GM18868 (cell line): ENCODE data around the gene ADORA2B.
"Not testable (repeated sequence)": the region's sequence is repeated elsewhere in the genome, so short reads cannot be mapped to it uniquely, and the experiment has no call there.

Experiments used
- ATAC-seq: cut with Tn5 transposase; IDR thresholded peaks from one replicate; pipeline ENCODE4 v1.9.1; 2021; ENCODE audit warnings: mild to moderate bottlenecking, moderate library complexity; ENCODE audit not compliant: unreplicated experiment

ADORA2B gene

GRCh38 chr17:15921640-15922039 lies 23.3 kb upstream of the ADORA2B start:
- ATAC-seq: no peak

- ATAC-seq: no peak
These were observed 22.3 kb upstream of the ADORA2B start for GRCh38 chr17:15922586-15922985.

- no peak for ATAC-seq
These were observed 18.7 kb upstream of the ADORA2B start for GRCh38 chr17:15926039-15926740.

- no peak for ATAC-seq
These were observed 16.6 kb upstream of the ADORA2B start for GRCh38 chr17:15928286-15928785.

GRCh38 chr17:15929941-15930340 lies 15.0 kb upstream of the ADORA2B start:
- ATAC-seq: no peak

GRCh38 chr17:15930426-15930825 lies 14.5 kb upstream of the ADORA2B start:
- ATAC-seq: no peak

GRCh38 chr17:15931394-15931793 lies 13.5 kb upstream of the ADORA2B start:
- no peak for ATAC-seq

- no peak for ATAC-seq
These were observed 10.1 kb upstream of the ADORA2B start for GRCh38 chr17:15934866-15935265.

- ATAC-seq: no peak
These were observed 9.0 kb upstream of the ADORA2B start for GRCh38 chr17:15935891-15936290.

- not testable (repeated sequence) for ATAC-seq
These were observed 8.4 kb upstream of the ADORA2B start for GRCh38 chr17:15936481-15936880.

GRCh38 chr17:15941781-15942180 lies 3.1 kb upstream of the ADORA2B start:
- no peak for ATAC-seq

- ATAC-seq: no peak
These were observed 2.6 kb upstream of the ADORA2B start for GRCh38 chr17:15942207-15942833.

GRCh38 chr17:15943971-15944758 lies 765 bp upstream of the ADORA2B start:
- ATAC-seq: no peak

- no peak for ATAC-seq
These were observed 729 bp downstream of the ADORA2B start for GRCh38 chr17:15945527-15946191.

GRCh38 chr17:15946611-15947120 lies 1.7 kb downstream of the ADORA2B start:
- ATAC-seq: no peak

- no peak for ATAC-seq
These were observed 2.3 kb downstream of the ADORA2B start for GRCh38 chr17:15947271-15947670.

- ATAC-seq: no peak
These were observed 3.2 kb downstream of the ADORA2B start for GRCh38 chr17:15947976-15948752.

GRCh38 chr17:15951368-15952047 lies 6.6 kb downstream of the ADORA2B start:
- ATAC-seq: no peak

- no peak for ATAC-seq
These were observed 7.2 kb downstream of the ADORA2B start for GRCh38 chr17:15952048-15952532.
